Suppressor macrophage treated with lipopolysaccharide for 1 hour (primary cell): ENCODE results near the gene DCAF15.
"Not testable (repeated sequence)": the region's sequence is repeated elsewhere in the genome, so short reads cannot be mapped to it uniquely, and the experiment has no call there.

Source experiments
- DNase-seq, 3 donors: peaks; one replicate each; pipeline ENCODE4 v3.0.0-alpha.2; 2020 to 2022

DCAF15 gene

GRCh38 chr19:13952154-13952930 is at the start of gene DCAF15:
TSS of gene DCAF15 (plus strand) at chr19:13952509. CDS start at chr19:13952513, 4 bp downstream.
- DNase-seq, result peak; percentile 99 to 100 (median 100)

GRCh38 chr19:13902993-13903555 is 49.2 kb upstream of the DCAF15 start:
- peak; percentile 19 to 45 (median 34) for DNase-seq

GRCh38 chr19:13905634-13906520 is 46.4 kb upstream of the DCAF15 start, which contains the start of the genes BRME1 and CC2D1A:
TSS of gene BRME1 (minus strand) at chr19:13906117. CDS start at chr19:13904892, 1,225 bp downstream.
TSS of gene CC2D1A (plus strand) at chr19:13906201. CDS start at chr19:13906442, 241 bp downstream.
- peak; percentile 92 to 96 (median 95) for DNase-seq

- DNase-seq, result peak in 2 of 3 donors; percentile 25 to 31
Measured at GRCh38 chr19:13906521-13906904, 45.8 kb upstream of the DCAF15 start.

GRCh38 chr19:13906910-13907309 is 45.4 kb upstream of the DCAF15 start:
- DNase-seq, result no peak

GRCh38 chr19:13908674-13909073 is 43.6 kb upstream of the DCAF15 start:
- no peak for DNase-seq

- no peak for DNase-seq
Measured at GRCh38 chr19:13909430-13909829, 42.9 kb upstream of the DCAF15 start.

GRCh38 chr19:13913352-13913751 is 39.0 kb upstream of the DCAF15 start:
- no peak for DNase-seq

- DNase-seq, result no peak
Measured at GRCh38 chr19:13914777-13915176, 37.5 kb upstream of the DCAF15 start.

- no peak for DNase-seq
Measured at GRCh38 chr19:13917888-13918406, 34.4 kb upstream of the DCAF15 start.

GRCh38 chr19:13918726-13919411 is 33.4 kb upstream of the DCAF15 start:
- peak in 1 of 3 donors; percentile 7 for DNase-seq

- DNase-seq, result peak in 1 of 3 donors; percentile 10
Measured at GRCh38 chr19:13920524-13920923, 31.8 kb upstream of the DCAF15 start.

- peak; percentile 42 to 47 (median 42) for DNase-seq
Measured at GRCh38 chr19:13920940-13921747, 31.2 kb upstream of the DCAF15 start.

GRCh38 chr19:13922118-13922517 is 30.2 kb upstream of the DCAF15 start:
- not testable (repeated sequence) for DNase-seq

GRCh38 chr19:13923194-13923987 is 28.9 kb upstream of the DCAF15 start:
- DNase-seq, result no peak

GRCh38 chr19:13926010-13926409 is 26.3 kb upstream of the DCAF15 start:
- DNase-seq, result no peak

- DNase-seq, result no peak
Measured at GRCh38 chr19:13926715-13927114, 25.6 kb upstream of the DCAF15 start.

GRCh38 chr19:13929340-13929739 is 23.0 kb upstream of the DCAF15 start:
- no peak for DNase-seq

GRCh38 chr19:13929956-13930355 is 22.4 kb upstream of the DCAF15 start:
- DNase-seq, result no peak

- no peak for DNase-seq
Measured at GRCh38 chr19:13930402-13930801, 21.9 kb upstream of the DCAF15 start.
